ENCODE results near the gene ADPRHL1. TPM values are rescaled to one million over a fixed set of nuclear protein-coding genes. Genes with fewer than 3 reads are reported as not detected.

ADPRHL1 gene
- total and polyA plus RNA-seq, 2 experiments from 2014 or later: 1.0 to 1.1 TPM

GRCh38 chr13:113470073-113470472 is 16.8 kb upstream of the ADPRHL1 start:
- TF ChIP-seq CTCF (IDR thresholded peaks at IDR 0.05; ENCODE audit: poor library complexity) (no peak), EZH2 (IDR thresholded peaks at IDR 0.05; ENCODE audit: borderline replicate concordance) (no peak), EZH2phosphoT487 (IDR thresholded peaks at IDR 0.05; ENCODE audit: low read depth, severe bottlenecking, unreplicated experiment) (no peak)
- H3K4me1 ChIP-seq (ENCODE audit: insufficient read depth): peaks cover 4% of the 10 kb centered on the region
- H3K9me2 ChIP-seq (replicated peaks; ENCODE audit: insufficient read depth): no peaks in the 10 kb centered on the region
- no peaks in the 10 kb centered on the region for H4K20me1 ChIP-seq (ENCODE audit: insufficient read depth, poor library complexity, severe bottlenecking)
- H3K4me2 ChIP-seq: no peak overlapping the region
- peaks cover 7% of the 10 kb centered on the region for H3K79me2 ChIP-seq
- no peaks in the 10 kb centered on the region for H3K36me3 ChIP-seq (replicated peaks; ENCODE audit: insufficient read depth, low read depth)
- H3K27me3 ChIP-seq: no peaks in the 10 kb centered on the region
- 97% methylated on average over 10 of the region's 10 CpGs for WGBS (ENCODE audit: low lambda C conversion rate, missing lambda C conversion rate)
- no peak overlapping the region for H2AFZ ChIP-seq
- no peak for DNase-seq (ENCODE audit: low spot score)
- H3K4me3 ChIP-seq: no peak overlapping the region
- H3K9me3 ChIP-seq (ENCODE audit: low read depth): no peaks in the 10 kb centered on the region
- no peak overlapping the region for H3K27ac ChIP-seq

- Histone ChIP-seq H3K4me1 (ENCODE audit: insufficient read depth) (peaks cover 4% of the 10 kb centered on the region), H3K79me2 (peaks cover 7% of the 10 kb centered on the region), H3K9me3 (ENCODE audit: low read depth) (no peaks in the 10 kb centered on the region), H4K20me1 (ENCODE audit: insufficient read depth, poor library complexity, severe bottlenecking) (no peaks in the 10 kb centered on the region), H3K36me3 (replicated peaks; ENCODE audit: insufficient read depth, low read depth) (no peaks in the 10 kb centered on the region), H3K27ac (no peak overlapping the region), H3K4me2 (no peak overlapping the region), H3K4me3 (no peak overlapping the region), H3K27me3 (no peaks in the 10 kb centered on the region), H3K9me2 (replicated peaks; ENCODE audit: insufficient read depth) (no peaks in the 10 kb centered on the region), H2AFZ (no peak overlapping the region)
- no peak for DNase-seq (ENCODE audit: low spot score)
- TF ChIP-seq EZH2phosphoT487 (IDR thresholded peaks at IDR 0.05; ENCODE audit: low read depth, severe bottlenecking, unreplicated experiment) (no peak), EZH2 (IDR thresholded peaks at IDR 0.05; ENCODE audit: borderline replicate concordance) (no peak), CTCF (IDR thresholded peaks at IDR 0.05; ENCODE audit: poor library complexity) (no peak)
- 89% methylated on average over 7 of the region's 7 CpGs for WGBS (ENCODE audit: low lambda C conversion rate, missing lambda C conversion rate)
Measured at GRCh38 chr13:113469582-113469981, 16.3 kb upstream of the ADPRHL1 start.

- Histone ChIP-seq H2AFZ (no peak overlapping the region), H3K79me2 (peaks cover 7% of the 10 kb centered on the region), H3K4me3 (no peak overlapping the region), H3K4me2 (peak overlapping the region; percentile 32), H3K27me3 (no peaks in the 10 kb centered on the region), H3K36me3 (replicated peaks; ENCODE audit: insufficient read depth, low read depth) (no peaks in the 10 kb centered on the region), H3K9me3 (ENCODE audit: low read depth) (no peaks in the 10 kb centered on the region), H3K9me2 (replicated peaks; ENCODE audit: insufficient read depth) (no peaks in the 10 kb centered on the region), H3K27ac (no peak overlapping the region), H3K4me1 (ENCODE audit: insufficient read depth) (peaks cover 4% of the 10 kb centered on the region), H4K20me1 (ENCODE audit: insufficient read depth, poor library complexity, severe bottlenecking) (no peaks in the 10 kb centered on the region)
- DNase-seq (ENCODE audit: low spot score): no peak
- 61% methylated on average over 18 of the region's 22 CpGs for WGBS (ENCODE audit: low lambda C conversion rate, missing lambda C conversion rate)
- TF ChIP-seq CTCF (IDR thresholded peaks at IDR 0.05; ENCODE audit: poor library complexity) (no peak), EZH2phosphoT487 (IDR thresholded peaks at IDR 0.05; ENCODE audit: low read depth, severe bottlenecking, unreplicated experiment) (no peak), EZH2 (IDR thresholded peaks at IDR 0.05; ENCODE audit: borderline replicate concordance) (no peak)
Measured at GRCh38 chr13:113468472-113469201, 15.3 kb upstream of the ADPRHL1 start.
